Parathyroid adenoma (tissue), 2 donors: ENCODE data around the gene EXOC4.

Source experiments
- H2AFZ ChIP-seq: fragments of 300-600 bp; sonication (generic); one replicate; pipeline ENCODE4 v1.7.0; 2017; ENCODE audit warnings: antibody characterized with exemption, mild to moderate bottlenecking
- H3K27ac ChIP-seq: fragments of 300-600 bp; sonication (generic); one replicate; pipeline ENCODE4 v1.7.0; 2017
- H3K27me3 ChIP-seq: fragments of 300-600 bp; sonication (generic); one replicate; pipeline ENCODE4 v1.7.0; 2017; ENCODE audit warnings: low read length; ENCODE audit not compliant: control insufficient read depth, insufficient read depth
- H3K36me3 ChIP-seq: fragments of 300-600 bp; sonication (generic); one replicate; pipeline ENCODE4 v1.7.0; 2017; ENCODE audit warnings: low read length; ENCODE audit not compliant: control insufficient read depth, insufficient read depth
- H3K4me1 ChIP-seq: fragments of 300-600 bp; sonication (generic); one replicate; pipeline ENCODE4 v1.7.0; 2017; ENCODE audit warnings: control low read depth
- H3K4me2 ChIP-seq: fragments of 300-600 bp; sonication (generic); one replicate; pipeline ENCODE4 v1.7.0; 2017; ENCODE audit warnings: low read length
- H3K4me3 ChIP-seq: fragments of 300-600 bp; sonication (generic); one replicate; pipeline ENCODE4 v1.7.0; 2017; ENCODE audit warnings: low read depth, low read length
- H3K79me2 ChIP-seq: fragments of 300-600 bp; sonication (generic); one replicate; pipeline ENCODE4 v1.7.0; 2017; ENCODE audit warnings: control low read depth
- H3K9ac ChIP-seq: fragments of 300-600 bp; sonication (generic); one replicate; pipeline ENCODE4 v1.7.0; 2017; ENCODE audit warnings: mild to moderate bottlenecking
- H3K9me3 ChIP-seq: fragments of 300-600 bp; sonication (generic); one replicate; pipeline ENCODE4 v1.7.0; 2017; ENCODE audit warnings: low read length; ENCODE audit not compliant: control insufficient read depth
- CTCF ChIP-seq: fragments of 300-600 bp; sonication (generic); IDR thresholded peaks from one replicate; pipeline ENCODE4 v1.7.0; 2017; ENCODE audit warnings: antibody characterized with exemption, mild to moderate bottlenecking
- donor health status: primary hyperparathyroidism.

EXOC4 gene

GRCh38 chr7:134042307-134042706 lies 789.4 kb downstream of the EXOC4 start:
- Histone ChIP-seq H3K4me2 (no peak overlapping the region), H3K9ac (no peak overlapping the region), H3K9me3 (no peaks in the 10 kb centered on the region), H3K27ac (no peak overlapping the region), H3K4me3 (no peak overlapping the region), H3K27me3 (no peaks in the 10 kb centered on the region), H3K4me1 (peaks cover 4% of the 10 kb centered on the region), H2AFZ (no peak overlapping the region), H3K79me2 (no peaks in the 10 kb centered on the region), H3K36me3 (no peaks in the 10 kb centered on the region)
- no peak for TF ChIP-seq CTCF

- Histone ChIP-seq H3K4me2 (no peak overlapping the region), H3K9ac (no peak overlapping the region), H3K4me1 (peaks cover 4% of the 10 kb centered on the region), H3K4me3 (no peak overlapping the region), H3K79me2 (no peaks in the 10 kb centered on the region), H2AFZ (no peak overlapping the region), H3K27me3 (no peaks in the 10 kb centered on the region), H3K36me3 (no peaks in the 10 kb centered on the region), H3K27ac (no peak overlapping the region), H3K9me3 (no peaks in the 10 kb centered on the region)
- TF ChIP-seq CTCF, result no peak
These were observed 791.8 kb downstream of the EXOC4 start for GRCh38 chr7:134044682-134045081.

- H3K9ac ChIP-seq, result no peak overlapping the region
- H3K4me1 ChIP-seq, result peaks cover 4% of the 10 kb centered on the region
- no peak overlapping the region for H3K27ac ChIP-seq
- H3K4me3 ChIP-seq, result no peak overlapping the region
- H2AFZ ChIP-seq, result no peak overlapping the region
- no peaks in the 10 kb centered on the region for H3K27me3 ChIP-seq
- no peaks in the 10 kb centered on the region for H3K36me3 ChIP-seq
- H3K4me2 ChIP-seq, result no peak overlapping the region
- no peak for TF ChIP-seq CTCF
- H3K79me2 ChIP-seq, result no peaks in the 10 kb centered on the region
- H3K9me3 ChIP-seq, result no peaks in the 10 kb centered on the region
These were observed 792.8 kb downstream of the EXOC4 start for GRCh38 chr7:134045716-134046115.

GRCh38 chr7:134046594-134047128 lies 793.8 kb downstream of the EXOC4 start:
- H3K27me3 ChIP-seq, result no peaks in the 10 kb centered on the region
- H3K4me1 ChIP-seq, result peaks cover 4% of the 10 kb centered on the region
- H2AFZ ChIP-seq, result no peak overlapping the region
- no peaks in the 10 kb centered on the region for H3K36me3 ChIP-seq
- H3K9ac ChIP-seq, result no peak overlapping the region
- H3K4me2 ChIP-seq, result no peak overlapping the region
- H3K79me2 ChIP-seq, result no peaks in the 10 kb centered on the region
- no peak overlapping the region for H3K27ac ChIP-seq
- H3K4me3 ChIP-seq, result no peak overlapping the region
- H3K9me3 ChIP-seq, result no peaks in the 10 kb centered on the region
- no peak for TF ChIP-seq CTCF

GRCh38 chr7:134047675-134048074 lies 794.8 kb downstream of the EXOC4 start:
- no peaks in the 10 kb centered on the region for H3K27me3 ChIP-seq
- H3K4me2 ChIP-seq, result no peak overlapping the region
- H3K79me2 ChIP-seq, result no peaks in the 10 kb centered on the region
- no peak overlapping the region for H3K9ac ChIP-seq
- no peak overlapping the region for H3K4me3 ChIP-seq
- peaks cover 4% of the 10 kb centered on the region for H3K4me1 ChIP-seq
- H3K36me3 ChIP-seq, result no peaks in the 10 kb centered on the region
- TF ChIP-seq CTCF, result no peak
- no peak overlapping the region for H3K27ac ChIP-seq
- H2AFZ ChIP-seq, result no peak overlapping the region
- H3K9me3 ChIP-seq, result no peaks in the 10 kb centered on the region
